NCI-H2029 (cell line): ENCODE measurements around the gene DTNBP1.

ENCODE experiments used
- DNase-seq: peaks from one replicate; lab custom pipeline; 2025; lab: John Stamatoyannopoulos, UW

The DTNBP1 gene

GRCh38 chr6:15500901-15501825 is 161.7 kb downstream of the DTNBP1 start:
- DNase-seq: no peak

GRCh38 chr6:15500078-15500740 is 162.6 kb downstream of the DTNBP1 start:
- no peak for DNase-seq

DNA sequence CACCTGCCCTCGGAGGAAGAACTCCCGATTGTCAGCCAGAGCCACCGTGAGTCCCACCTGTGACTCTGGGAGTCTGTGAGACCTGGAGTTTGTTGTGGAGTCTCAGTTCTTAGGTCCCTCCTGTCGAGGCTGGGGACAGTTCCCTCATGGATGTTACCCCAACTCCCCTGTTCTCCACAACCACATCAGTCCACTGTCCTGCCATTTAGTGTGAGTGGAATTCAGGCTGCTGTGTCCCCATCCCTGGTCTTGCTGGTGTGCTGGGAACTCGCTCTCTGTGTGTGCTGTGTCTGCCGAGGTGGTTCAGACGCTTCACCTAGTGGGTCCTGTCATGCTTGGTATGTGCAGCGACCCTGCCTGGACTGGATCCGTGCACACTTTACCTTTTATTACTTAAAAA is 163.2 kb downstream of the DTNBP1 start:
- no peak for DNase-seq

DNA sequence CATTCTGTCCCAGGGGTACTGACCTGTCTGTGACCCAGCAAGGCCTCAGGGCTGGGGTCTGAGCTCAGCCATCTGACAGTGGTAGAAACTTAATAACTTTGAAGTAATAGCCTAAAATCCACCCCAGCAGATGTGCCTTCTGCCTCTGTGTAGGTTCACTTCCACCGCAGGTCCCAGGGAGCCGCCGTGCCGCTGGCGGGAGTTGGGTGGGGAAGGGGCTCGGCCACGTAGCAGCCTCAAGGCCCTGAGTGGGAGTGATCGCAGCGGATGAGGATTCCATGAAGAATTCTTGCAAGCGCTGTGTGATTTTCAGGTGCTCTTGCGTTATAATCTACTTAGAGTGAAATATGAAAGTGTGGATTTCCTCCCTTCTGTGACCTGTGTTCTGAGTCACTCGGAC is 163.7 kb downstream of the DTNBP1 start:
- DNase-seq: no peak

- DNase-seq: no peak
These were observed 164.2 kb downstream of the DTNBP1 start for GRCh38 chr6:15498640-15499039.

GRCh38 chr6:15496345-15497131 is 166.3 kb downstream of the DTNBP1 start:
- DNase-seq: no peak

DNA sequence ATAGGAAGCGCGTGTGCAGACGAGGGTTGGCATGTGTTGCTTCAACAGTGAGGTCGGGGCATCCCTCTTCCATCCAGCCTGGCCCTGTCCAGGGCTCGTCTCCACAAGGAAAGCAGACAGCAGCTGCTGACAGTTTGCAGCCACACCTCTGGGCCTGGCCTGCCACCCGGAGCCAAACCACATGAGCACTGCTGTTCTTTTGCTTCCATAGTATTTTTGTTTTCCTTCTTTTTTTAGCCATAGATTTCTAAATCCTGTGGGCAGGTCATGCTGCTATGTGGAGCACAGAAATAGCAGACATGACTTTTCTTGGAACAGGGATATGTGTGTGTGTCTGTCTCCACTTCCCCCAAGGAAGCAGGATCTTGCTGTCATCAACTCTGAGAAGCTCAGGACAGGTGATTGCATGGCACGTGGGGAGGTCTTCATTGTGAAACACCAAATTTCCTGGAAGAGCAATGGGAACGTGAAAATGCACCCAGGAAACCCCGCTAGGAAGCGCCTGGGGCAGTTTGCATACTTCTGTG is 167.4 kb downstream of the DTNBP1 start:
- no peak for DNase-seq

DNA sequence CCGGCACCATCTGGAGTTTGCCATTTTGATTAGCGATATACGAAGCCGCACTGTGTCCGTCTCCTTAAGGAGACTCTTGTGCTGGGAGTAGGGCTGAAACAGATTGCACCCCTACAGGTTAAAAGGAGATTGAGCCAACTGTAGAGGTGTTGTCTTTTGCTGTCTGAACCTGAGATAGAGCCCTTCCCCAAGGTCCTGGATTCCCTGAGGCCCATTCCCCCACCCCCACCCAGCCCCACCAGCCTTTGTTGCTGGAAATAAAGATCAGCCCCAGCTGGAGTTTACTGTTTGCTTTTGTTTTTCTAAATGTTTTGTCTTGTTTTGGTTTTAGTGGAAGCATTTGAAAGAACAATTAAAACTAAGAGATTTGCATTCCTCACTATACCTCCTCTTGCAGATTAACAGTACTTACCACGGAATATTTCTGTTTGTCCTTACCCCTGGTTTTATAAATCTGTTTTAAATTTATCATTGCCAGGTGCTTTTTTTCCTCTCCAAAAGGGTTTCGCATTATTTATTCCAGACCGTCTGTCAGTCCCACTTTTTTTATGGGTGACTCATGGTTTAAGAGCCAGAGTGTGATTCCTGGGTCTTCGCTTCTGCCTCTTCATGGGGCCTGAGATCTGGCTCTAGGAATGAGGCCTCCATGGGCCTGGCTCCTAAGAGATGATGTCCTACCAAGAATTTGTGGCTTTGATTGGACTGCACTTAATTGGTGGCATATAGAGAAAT is 169.2 kb downstream of the DTNBP1 start:
- DNase-seq: no peak

GRCh38 chr6:15491986-15492269 is 170.9 kb downstream of the DTNBP1 start:
- no peak for DNase-seq

GRCh38 chr6:15491255-15491985 is 171.4 kb downstream of the DTNBP1 start:
- DNase-seq: peak; percentile 48

DNA sequence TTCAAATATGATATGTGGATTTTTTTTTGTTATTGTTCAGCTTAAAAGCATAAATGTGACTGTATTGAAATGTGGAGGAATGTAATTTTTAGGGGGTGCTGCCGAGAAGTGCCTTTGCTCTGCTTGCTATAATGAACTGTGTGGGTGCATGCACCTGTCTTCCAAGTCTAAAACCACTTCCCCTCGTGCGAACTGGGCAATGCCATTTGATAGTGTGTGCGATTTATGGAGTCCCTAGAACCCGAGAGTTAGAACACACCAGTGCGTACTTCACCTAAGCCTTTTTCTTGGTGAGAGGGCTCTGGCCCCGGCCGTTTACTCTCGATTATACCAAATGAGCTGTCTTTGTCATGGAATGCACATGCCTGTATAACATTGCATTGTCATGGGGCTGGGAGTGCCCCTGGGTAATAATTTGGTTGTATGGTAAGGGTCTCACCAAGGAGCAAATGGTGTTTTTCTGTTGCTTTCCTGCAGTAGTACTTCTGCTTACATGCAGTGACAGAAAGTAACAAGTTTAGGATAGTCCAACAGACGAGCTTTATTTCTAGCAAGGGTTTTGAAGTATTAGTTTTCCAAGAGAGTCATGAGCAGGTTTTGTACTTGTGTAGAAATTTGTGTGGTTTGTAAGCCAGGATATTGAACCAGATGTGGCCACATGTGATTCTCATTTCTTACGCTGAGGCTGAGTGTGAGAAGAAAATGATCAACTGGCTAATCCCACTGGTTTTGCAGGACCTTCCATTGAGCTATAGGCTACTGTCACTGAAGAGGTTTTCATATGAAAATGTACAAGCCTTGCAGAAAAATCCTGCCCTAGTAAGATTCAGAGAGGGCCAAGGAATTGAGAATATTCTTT is 172.4 kb downstream of the DTNBP1 start:
- DNase-seq: no peak

DNA sequence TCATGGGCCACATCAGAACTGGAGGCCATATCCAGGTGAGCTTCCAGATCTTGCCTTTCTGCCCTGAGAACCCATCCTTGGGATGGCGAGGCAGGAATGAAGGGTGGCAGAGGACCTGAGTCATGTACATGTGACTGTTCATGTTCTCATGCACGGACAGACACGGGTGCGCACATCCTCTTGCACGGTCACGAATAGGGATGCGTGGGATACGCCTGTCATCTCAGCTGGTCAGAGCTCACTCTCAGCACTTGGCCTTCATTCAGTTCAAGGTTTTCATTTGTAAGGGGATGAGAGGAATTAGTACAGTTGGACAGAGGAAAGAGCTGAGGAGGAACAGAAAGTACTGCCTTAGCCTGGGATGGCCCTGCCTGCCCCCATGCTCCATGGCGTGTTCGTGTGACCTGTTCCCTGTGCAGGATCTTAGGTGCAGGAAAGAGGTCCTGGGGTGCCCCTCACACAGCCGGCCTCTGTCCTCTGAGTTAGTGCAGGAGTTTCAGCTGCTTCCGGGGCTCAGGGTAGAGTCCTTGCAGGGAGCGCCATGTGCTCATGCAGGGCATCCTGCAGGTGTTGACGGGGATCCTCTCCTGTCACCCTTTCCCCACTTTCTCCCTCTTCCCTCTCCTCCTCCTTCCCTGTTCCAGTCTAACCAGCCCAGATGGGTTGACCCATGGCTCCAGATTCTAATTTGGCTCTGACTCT is 173.4 kb downstream of the DTNBP1 start:
- DNase-seq: no peak

DNA sequence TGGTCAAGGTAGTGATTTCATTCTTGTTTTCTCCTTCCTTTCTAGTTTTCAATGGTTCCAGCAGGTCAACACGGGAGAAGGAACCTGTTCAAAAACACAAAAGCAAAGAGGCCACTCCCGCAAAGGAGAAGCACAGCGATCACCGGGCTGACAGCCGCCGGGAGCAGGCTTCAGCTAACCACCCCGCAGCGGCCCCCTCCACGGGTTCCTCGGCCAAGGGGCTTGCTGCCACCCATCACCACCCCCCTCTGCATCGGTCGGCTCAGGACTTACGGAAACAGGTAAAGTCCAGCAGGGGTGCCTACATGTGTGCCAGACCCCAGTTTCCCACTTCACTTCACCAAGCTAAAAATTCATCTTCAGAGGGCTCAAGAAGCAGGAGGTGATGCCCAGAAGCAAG is 175.6 kb downstream of the DTNBP1 start:
- DNase-seq: no peak

- DNase-seq: no peak
These were observed 176.9 kb downstream of the DTNBP1 start for GRCh38 chr6:15485936-15486335.

GRCh38 chr6:15484821-15485220 is 178.0 kb downstream of the DTNBP1 start:
- no peak for DNase-seq

GRCh38 chr6:15484140-15484539 is 178.7 kb downstream of the DTNBP1 start:
- no peak for DNase-seq

- DNase-seq: no peak
These were observed 179.8 kb downstream of the DTNBP1 start for GRCh38 chr6:15483060-15483459.

DNA sequence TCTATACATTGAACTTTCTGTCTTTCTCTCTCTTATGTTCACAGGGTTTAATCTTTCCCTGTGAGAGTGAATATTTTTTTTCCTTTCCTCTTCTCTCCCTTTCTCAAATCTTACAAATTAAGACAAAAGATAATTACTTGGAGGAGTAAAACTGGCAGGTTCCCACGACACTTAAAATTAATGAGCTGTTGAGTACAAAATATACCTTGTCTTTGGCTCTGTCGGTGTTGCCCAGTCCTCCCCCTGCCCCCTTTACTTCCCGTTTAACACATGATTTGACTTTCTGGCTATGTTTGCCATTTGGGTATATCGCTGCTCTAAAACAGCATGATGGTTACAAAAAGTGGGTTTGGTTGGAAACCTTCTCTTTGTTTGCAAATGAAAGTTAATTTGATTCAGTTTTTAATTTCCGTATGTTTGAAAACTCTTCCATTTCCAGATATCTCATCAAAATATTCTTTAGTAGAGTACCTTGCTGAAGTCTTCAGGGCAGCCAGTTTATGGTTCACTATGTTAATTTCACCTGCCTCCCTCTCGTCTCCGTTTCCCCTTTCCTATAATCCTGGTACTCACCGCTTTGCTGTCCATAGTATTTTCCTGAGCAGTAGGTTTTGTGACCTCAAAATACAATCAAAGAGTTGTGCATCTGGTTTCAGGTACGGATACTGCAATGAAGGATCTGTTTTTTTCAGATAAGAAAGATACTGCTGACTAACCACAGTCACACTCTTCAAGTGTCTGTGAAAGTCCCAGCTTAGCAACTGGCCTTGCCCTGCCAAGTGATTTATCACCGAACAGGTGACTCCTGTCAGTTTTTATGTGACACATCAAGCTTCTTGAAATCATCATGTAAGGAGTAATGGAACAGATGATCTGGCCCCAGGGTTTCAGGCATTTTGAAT is 181.2 kb downstream of the DTNBP1 start:
- no peak for DNase-seq

- DNase-seq: no peak
These were observed 182.3 kb downstream of the DTNBP1 start for GRCh38 chr6:15480525-15480924.
